Measurements from ENCODE around the gene AMZ2.
"Not testable (repeated sequence)": the region's sequence is repeated elsewhere in the genome, so short reads cannot be mapped to it uniquely, and the experiment has no call there.

Gene AMZ2

DNA sequence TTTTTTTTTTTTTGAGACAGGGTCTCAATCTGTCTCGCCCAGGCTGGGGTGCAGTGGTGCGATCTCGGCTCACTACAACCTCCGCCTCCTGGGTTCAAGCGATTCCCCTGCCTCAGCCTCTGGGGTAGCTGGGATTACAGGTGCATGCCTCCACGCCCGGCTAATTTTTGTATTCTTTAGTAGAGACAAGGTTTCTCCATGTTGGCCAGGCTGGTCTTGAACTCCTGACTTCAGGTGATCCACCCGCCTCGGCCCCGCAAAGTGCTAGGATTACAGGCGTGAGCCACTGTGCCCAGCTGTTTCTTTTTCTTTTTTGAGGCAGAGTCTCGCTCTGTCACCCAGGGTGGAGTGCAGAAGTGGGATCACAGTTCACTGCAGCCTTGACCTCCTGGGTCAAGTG lies 27.1 kb upstream of the AMZ2 start:
- DNase-seq: not testable (repeated sequence)

GRCh38 chr17:68221786-68222185 lies 26.1 kb upstream of the AMZ2 start:
- no peak for DNase-seq

- no peak for DNase-seq
Measured at GRCh38 chr17:68222606-68223005, 25.2 kb upstream of the AMZ2 start.

GRCh38 chr17:68225055-68225454 lies 22.8 kb upstream of the AMZ2 start:
- not testable (repeated sequence) for DNase-seq

DNA sequence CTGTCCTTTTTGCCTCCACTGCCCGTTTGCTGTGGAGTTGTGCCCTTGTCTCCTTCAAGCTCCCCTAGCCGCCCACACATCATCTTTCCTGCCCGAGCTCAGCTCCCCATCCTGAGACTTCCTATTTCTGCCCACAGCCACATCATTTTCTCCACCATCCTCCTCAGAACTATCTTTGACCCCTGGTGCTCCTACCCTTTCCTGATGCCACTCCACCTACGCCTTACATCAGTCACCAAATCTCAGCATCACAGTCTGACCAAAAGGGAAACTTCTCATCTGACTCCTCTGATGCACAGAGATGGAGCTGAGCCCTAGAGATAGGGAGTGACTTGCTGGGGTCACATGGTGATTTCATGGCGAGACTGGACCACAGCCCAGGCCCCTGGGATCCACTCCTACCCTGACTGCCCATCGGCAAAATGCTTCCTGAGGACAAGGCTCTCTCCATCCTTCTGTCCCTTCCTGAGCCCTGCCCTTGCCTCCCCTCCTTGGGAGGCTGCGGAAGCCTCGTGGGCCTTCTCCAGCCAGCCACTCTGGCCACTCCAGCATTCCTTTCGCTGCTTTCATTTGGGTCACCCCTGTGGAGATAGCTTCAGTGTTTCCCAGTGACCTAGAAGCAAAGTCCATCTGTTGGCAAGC lies 19.7 kb upstream of the AMZ2 start:
- DNase-seq: not testable (repeated sequence)

DNA sequence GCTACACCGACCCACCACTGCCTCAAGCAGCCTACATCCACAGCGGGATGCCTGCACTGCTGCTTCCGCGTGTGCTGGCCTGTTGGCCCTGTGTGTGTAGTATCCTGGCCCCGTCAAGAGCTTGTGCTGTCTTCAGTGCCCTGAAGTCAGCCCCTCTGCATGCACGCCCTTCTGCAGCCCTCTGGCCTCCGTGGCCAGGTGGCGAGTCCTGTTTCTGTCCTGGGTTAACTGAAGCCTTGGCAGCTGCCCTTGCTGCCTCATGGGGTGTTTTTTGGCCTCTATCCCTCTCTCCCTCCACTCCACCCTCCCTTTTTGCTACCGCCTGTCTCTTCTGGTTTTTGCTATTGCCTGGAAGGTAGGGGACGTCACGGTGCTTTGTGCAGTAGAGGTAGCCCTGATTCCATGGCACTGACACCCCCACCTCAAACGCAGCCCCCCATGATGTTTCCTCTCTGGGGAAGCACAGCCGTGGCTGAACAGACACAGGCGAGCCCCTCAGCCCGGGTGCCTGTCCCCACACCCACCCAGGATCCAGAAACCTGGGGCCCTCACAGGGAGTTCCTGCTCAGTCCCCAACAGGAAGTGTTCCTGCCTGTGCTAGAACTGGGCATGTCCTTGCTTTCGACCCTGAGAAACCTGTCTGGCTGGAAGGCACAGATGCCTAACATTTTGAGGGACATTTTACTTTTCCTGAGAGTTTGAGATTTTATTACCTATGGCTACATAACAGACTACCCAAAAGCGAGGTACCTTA lies 18.8 kb upstream of the AMZ2 start:
- DNase-seq: no peak

GRCh38 chr17:68229619-68230018 lies 18.2 kb upstream of the AMZ2 start:
- DNase-seq: no peak

DNA sequence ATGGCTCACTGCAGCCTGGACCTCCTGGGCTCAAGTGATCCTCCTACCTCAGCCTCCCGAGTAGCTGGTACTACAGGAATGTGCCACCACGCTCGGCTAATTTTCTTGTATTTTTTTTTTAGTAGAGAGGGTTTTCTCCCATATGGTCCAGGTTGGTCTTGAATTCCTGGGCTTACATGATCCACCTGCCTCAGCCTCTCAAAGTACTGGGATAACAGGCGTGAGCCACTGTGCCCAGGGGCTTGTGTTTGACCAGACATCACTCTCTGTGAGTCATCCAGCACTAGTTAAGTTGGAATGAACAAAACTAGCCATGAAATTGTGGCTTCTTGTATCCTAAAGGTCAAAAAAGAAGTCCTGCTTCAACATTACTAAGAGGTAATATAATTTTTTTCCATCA lies 16.7 kb upstream of the AMZ2 start:
- not testable (repeated sequence) for DNase-seq

DNA sequence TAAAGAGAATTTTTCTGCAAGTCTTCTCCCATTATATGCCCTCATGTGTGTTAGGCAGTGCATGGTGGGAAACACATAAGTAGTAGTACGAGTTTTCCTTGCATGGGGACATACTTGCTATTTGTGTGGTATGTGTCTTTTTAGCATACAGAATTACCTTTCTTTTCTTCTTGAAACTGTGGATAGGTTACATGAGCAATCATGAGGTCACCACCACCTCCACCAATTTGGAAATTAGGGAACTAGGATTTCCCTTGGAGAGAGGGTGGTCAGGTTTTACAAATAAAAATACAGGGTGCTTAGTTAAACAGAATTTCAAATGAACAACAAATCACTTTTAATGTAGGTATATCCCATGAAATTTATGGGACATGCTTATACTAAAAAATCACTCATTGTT lies 16.3 kb upstream of the AMZ2 start:
- DNase-seq: no peak

GRCh38 chr17:68232741-68233140 lies 15.1 kb upstream of the AMZ2 start:
- DNase-seq: not testable (repeated sequence)

GRCh38 chr17:68234726-68235335 lies 13.0 kb upstream of the AMZ2 start:
- peak; percentile 81 for DNase-seq

DNA sequence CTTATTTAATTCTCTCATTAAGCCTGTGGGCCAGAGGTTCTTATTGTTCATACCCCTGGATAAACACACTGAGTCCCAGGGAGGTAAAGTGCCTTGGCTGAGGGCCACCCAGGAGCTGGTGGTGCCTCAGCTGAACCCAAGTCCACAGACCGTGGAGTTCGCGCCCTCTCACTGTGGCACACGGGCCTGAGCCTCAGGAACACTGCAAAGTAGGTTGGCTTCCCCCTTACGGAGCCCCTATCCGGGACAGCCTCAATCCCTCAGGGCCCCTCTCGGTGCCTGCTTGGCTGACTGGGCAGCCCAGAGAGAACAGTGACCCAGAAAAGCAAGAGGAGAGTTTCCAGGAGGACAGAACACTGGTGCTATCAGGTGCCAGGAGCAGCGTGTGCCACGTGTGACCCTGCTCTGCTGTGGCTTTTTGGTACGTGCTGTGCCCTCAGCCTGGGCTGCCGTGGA lies 12.5 kb upstream of the AMZ2 start:
- not testable (repeated sequence) for DNase-seq

GRCh38 chr17:68237369-68238163 lies 10.3 kb upstream of the AMZ2 start:
- DNase-seq: peak; percentile 78

DNA sequence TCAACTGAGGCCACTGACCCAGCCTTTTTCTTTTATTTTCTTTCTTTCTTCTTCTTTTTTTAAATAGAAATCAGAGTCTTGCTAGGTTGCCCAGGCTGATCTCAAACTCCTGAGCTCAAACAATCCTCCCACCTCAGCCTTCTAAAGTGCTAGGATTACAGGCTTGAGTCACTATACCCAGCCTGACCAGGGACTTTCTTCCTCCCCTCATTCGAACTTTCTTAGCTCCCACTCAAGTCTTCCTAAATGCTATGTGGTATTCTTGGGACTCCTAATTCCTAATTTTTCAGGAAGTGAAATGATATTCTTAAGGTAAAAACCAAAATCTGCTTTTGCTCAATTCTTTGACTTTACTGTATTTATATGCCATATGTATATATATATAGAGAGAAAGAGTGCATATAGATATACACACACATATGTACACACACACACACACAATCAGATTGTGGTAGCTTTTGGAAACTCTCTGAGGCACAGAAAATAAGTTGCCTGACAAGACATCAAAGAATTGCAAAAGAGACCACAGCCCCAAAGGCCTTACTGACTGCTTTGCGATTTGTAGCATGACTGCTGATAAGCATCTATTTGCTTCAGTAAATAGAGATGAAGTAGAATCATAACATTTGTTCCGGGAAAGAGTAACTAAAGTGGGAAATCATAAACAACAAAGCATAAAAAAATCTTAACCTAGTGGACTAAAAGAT lies 9.5 kb upstream of the AMZ2 start:
- DNase-seq: peak; percentile 74

DNA sequence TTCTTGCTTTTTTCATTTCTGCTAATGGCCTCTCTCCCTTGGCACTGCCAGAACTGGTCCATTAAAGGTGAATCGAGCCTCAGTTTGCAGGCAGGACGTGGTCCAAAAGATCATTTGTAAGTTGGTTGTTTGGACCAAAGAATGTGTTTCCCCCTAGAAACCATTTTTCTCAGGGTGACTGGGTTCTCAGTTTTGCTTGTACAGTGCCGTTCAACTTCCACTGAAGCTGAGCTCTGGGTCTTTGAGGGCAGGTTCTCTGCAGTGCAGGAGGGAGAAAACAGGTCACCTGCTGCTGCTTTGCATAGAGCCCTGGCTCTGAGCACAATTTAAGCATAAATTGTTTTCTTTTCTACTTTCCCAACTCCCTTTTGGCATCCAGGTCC lies 9.0 kb upstream of the AMZ2 start:
- peak; percentile 34 for DNase-seq

DNA sequence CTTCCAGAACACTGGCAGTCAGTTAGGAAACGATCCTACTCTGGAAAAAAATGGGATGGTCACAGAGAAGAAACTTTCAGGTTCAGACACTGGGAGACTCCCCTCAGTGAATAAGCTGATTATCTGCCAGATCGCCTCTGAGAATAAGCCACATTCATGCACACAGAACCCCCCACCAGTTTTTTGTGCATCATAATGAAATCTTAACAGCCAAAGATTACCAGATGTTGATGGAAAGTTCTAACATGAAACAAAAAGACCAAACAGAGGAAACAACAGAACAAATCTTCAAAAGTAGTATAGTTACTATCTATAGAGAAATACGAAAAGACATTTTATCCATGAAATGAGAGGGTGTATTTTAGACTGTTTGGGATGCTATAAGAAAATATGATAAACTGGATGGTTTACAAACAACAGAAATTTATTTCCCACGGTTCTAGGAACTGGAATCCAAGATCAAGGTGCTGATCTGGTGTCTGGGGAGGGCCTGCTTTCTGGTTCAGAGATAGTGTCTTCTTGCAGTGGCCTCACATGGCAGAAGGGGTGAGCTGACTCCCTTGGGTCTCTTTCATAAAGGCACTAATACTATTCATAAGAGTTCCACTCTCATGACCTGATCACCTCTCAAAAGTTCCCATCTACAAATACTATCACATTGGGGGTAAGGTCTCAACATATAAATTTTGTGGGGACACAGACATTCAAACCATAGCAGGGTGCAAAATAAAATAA lies 8.0 kb upstream of the AMZ2 start:
- DNase-seq: no peak

- DNase-seq: no peak
Measured at GRCh38 chr17:68246271-68247028, 1.4 kb upstream of the AMZ2 start.

DNA sequence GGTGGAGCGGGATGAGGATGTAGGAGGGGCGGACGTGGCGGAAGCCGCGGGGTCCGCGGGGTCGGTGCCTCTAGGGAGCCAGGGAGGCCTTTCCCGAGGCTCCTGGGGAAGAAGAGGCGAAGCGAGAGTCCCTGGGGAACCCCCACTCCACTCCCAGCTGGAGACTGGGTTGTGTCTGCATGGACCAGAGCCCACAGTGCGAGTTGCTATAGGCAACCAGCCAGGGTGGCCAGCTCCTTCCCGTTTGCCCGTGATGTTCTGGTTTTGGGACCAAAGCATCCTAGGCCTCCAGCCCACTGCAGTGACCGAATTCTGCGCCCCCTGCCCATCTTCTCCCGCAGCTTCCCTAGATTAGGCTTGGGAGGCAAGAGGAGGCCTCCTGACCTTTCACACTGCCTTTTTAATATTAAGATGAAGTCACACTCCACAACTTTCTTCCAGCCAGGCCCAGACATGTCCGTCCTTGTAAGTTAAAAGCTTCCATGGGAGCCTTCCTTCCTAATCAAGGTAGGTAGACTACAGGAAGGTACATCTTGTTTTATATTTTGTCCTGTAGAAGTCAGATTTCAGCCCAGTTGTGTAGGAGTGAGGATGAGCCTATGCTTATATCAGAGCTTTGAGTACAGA lies 469 bp downstream of the AMZ2 start:
- no peak for DNase-seq

DNA sequence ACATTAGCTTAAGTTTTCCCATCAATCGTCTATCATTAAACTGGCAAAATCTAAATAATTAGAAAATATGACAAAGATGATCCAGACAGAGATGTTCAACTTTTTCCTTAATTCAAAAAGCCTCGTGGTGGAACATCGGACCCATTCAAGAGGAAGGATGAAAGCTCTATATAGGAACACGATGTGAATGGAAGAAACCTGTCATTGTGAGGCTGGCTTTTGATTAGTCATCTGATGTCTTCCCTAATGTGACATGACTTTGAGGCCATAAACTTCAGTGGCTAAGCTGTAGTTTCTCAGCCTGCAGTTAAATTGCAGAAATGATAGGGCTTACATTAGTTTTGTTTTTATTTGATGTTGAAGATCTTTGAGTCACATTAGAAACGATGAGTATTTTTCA lies 1.0 kb downstream of the AMZ2 start:
- peak; percentile 44 for DNase-seq

- peak; percentile 68 for DNase-seq
Measured at GRCh38 chr17:68249354-68249765, 1.5 kb downstream of the AMZ2 start.

DNA sequence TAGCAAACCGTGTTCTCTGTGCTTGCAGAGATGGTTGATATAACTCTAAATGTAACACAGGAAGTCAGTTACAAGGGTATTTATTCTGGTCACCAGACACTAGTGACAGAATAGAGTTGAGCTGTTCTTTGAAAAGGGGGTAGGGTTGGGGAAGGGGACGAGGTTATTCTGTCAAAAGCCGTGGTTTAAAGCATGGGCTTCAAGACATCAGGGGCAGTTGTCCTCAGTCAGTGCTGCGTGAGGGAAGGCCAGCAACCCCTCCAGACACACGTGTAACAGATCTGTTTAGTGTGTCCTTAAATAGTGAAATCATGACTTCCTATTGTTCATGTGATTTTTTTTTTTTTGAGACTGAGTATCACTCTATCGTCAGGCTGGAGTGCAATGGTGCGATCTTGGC lies 5.6 kb downstream of the AMZ2 start:
- peak; percentile 49 for DNase-seq

Measured in CD4-positive, alpha-beta T cell treated with Interleukin-12 subunit alpha and Interleukin-12 subunit beta, for 1 hour (primary cell).